GM23248 (cell line): ENCODE data around the gene PEPD. TPM values are rescaled to one million over a fixed set of nuclear protein-coding genes. Genes with fewer than 3 reads are reported as not detected.

Experiments
- DNase-seq: peaks from one replicate; pipeline ENCODE4 v3.0.0-alpha.2; 2015
- H2AFZ ChIP-seq: fragments of 200-600 bp; sonication (generic); 2 replicates; pipeline ENCODE4 v1.6.1; 2016; ENCODE audit warnings: antibody characterized with exemption
- H3F3A ChIP-seq: fragments of 200-600 bp; sonication (generic); 2 replicates; pipeline ENCODE4 v1.6.1; 2016; ENCODE audit warnings: mild to moderate bottlenecking, antibody characterized with exemption, mixed run types; ENCODE audit not compliant: insufficient read depth
- H3K27ac ChIP-seq: fragments of 200-600 bp; sonication (generic); 2 replicates; pipeline ENCODE4 v1.5.1; 2016; ENCODE audit warnings: mild to moderate bottlenecking
- H3K27me3 ChIP-seq: fragments of 200-600 bp; sonication (generic); replicated peaks from 2 replicates; pipeline ENCODE4 v1.6.1; 2016; ENCODE audit warnings: mild to moderate bottlenecking; ENCODE audit not compliant: insufficient read depth
- H3K36me3 ChIP-seq: fragments of 200-600 bp; sonication (generic); 2 replicates; pipeline ENCODE4 v1.6.1; 2016; ENCODE audit warnings: low read depth, mild to moderate bottlenecking
- H3K4me1 ChIP-seq: fragments of 200-600 bp; sonication (generic); 2 replicates; pipeline ENCODE4 v1.6.1; 2016; ENCODE audit warnings: mild to moderate bottlenecking; ENCODE audit not compliant: insufficient read depth
- H3K4me2 ChIP-seq: fragments of 200-600 bp; sonication (generic); one replicate; pipeline ENCODE4 v1.6.1; 2016; ENCODE audit warnings: mild to moderate bottlenecking; ENCODE audit not compliant: unreplicated experiment
- H3K4me3 ChIP-seq: fragments of 200-600 bp; sonication (generic); 2 replicates; pipeline ENCODE4 v1.5.1; 2016; ENCODE audit warnings: mild to moderate bottlenecking
- H3K79me2 ChIP-seq: fragments of 200-600 bp; sonication (generic); 2 replicates; pipeline ENCODE4 v1.6.1; 2016; ENCODE audit warnings: mild to moderate bottlenecking; ENCODE audit not compliant: insufficient read depth
- H3K9ac ChIP-seq: fragments of 200-600 bp; sonication (generic); 2 replicates; pipeline ENCODE4 v1.6.1; 2016; ENCODE audit warnings: mild to moderate bottlenecking
- H3K9me2 ChIP-seq: fragments of 200-600 bp; sonication (generic); 2 replicates; pipeline ENCODE4 v1.6.1; 2016; ENCODE audit warnings: mixed run types, mild to moderate bottlenecking, moderate library complexity; ENCODE audit not compliant: insufficient read depth
- H3K9me3 ChIP-seq: fragments of 200-600 bp; sonication (generic); one replicate; pipeline ENCODE4 v1.6.1; 2017; ENCODE audit warnings: low read depth
- H4K20me1 ChIP-seq: fragments of 200-600 bp; sonication (generic); 2 replicates; pipeline ENCODE4 v1.6.0; 2016; ENCODE audit not compliant: insufficient read depth
- EZH2 ChIP-seq: fragments of 200-600 bp; sonication (generic); IDR thresholded peaks from 2 replicates; pipeline ENCODE4 v1.6.1; 2018; ENCODE audit warnings: antibody characterized with exemption, mild to moderate bottlenecking; ENCODE audit not compliant: insufficient read depth, poor library complexity, severe bottlenecking
- EZH2phosphoT487 ChIP-seq: fragments of 200-600 bp; sonication (generic); IDR thresholded peaks from 2 replicates; pipeline ENCODE4 v1.6.1; 2018; ENCODE audit warnings: antibody characterized with exemption, moderate library complexity, mild to moderate bottlenecking, low read depth; ENCODE audit not compliant: insufficient read depth
- WGBS, 2 experiments: methylation state at CpG; one replicate each; pipeline ENCODE4 v1.1.6; 2015 to 2017; ENCODE audit warnings: low lambda C conversion rate in 2 of 2, low coverage in 1 of 2; ENCODE audit errors: missing lambda C conversion rate in 2 of 2; 5-methylcytosine and 5-hydroxymethylcytosine counted together
- in situ Hi-C: fragments of 300-500 bp; cut with MboI; formaldehyde crosslinking; loops from 2 replicates; pipeline ENCODE4 v1.15.0; 2020
- polyA plus RNA-seq: library from polyadenylated mRNA; unstranded; fragments of >200 nt; fragmentation: Nextera tagmentation; extraction: Ambion mirVana; gene quantifications from 2 replicates; pipeline ENCODE4 v1.2.1, GENCODE V29; 2016
- total RNA-seq: library from RNA; depleted of rRNA; stranded (reverse); fragments of >200 nt; shearing (Covaris generic); gene quantifications from 2 replicates; pipeline ENCODE4 v1.2.3, GENCODE V29; 2014; rRNA removed

The PEPD gene
- total RNA-seq = 45.4 and 54.8 TPM in 2 replicates
- 86.5 and 92.3 TPM in 2 replicates for polyA plus RNA-seq

DNA sequence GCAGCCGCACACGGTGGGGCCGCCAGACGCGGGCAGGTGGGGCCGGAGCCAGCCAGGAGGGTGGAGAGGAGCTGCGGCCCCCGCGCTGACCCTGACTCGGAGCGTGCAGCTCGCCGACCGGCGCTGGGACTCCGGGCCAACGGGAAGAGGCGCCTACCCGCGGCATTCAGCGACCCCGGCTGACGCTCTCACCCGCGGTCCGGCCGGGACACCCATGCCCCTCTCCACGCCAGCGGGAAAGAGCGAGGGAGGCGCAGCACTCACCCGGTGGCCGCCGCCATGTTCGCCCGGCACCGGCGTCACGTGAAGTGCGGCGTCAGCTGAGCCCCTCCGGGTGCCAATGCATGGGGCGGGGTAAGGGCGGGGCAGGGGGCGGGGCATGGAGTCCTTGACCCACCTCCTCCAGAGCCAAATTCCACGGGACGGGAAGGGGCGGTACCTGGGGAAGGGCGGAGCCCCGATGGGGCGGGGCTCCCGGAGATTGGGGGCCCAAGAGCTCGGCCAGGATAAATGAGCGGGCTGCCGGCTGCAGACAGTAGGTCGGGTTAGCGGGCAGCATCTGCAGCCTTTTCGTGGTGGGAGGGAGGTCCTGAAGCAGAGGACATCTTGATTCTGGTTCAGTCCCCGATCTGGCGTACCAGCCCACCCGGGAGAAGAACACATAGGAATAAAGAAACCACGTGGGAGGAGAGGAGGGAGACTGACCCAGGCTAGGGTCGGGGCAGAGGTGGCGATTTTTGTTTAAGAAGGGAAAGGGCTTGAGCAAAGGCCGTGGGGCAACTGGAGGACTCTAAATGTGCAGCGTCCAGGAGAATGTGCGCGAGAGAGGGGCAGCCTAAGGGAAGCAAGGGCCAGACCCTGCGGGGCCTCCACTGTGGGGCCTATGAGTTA is at the start of gene PEPD:
TSS of gene PEPD (minus strand) at position 312 of the 891 bp plus-strand sequence. CDS start at position 281, 31 bp downstream.
- 1% methylated on average over 42 to 68 of the region's 69 CpGs for WGBS, 2 experiments

GRCh38 chr19:33569821-33570220 is 48.2 kb upstream of the PEPD start:
- Histone ChIP-seq H3K4me2 (no peak overlapping the region), H3K4me1 (no peaks in the 10 kb centered on the region), H3K9ac (no peak overlapping the region), H4K20me1 (no peaks in the 10 kb centered on the region), H2AFZ (no peak overlapping the region), H3K27me3 (peaks cover 15% of the 10 kb centered on the region; the same call in 1 of the 2 replicates), H3K36me3 (no peaks in the 10 kb centered on the region), H3K9me2 (no peaks in the 10 kb centered on the region), H3F3A (no peaks in the 10 kb centered on the region), H3K27ac (no peak overlapping the region), H3K4me3 (no peak overlapping the region), H3K9me3 (no peaks in the 10 kb centered on the region), H3K79me2 (no peaks in the 10 kb centered on the region)
- 15% methylated on average over 5 of the region's 5 CpGs for WGBS, 2 experiments
- DNase-seq = no peak
- TF ChIP-seq EZH2 = no peak
- TF ChIP-seq EZH2phosphoT487 = no peak
- in situ Hi-C loops = no loop called here

More for the DNA sequence above, at the start of gene PEPD:
- Histone ChIP-seq H3K27ac (no peak within 1 kb of the TSS), H3K9ac (peak within 1 kb of the TSS; percentile 90), H3K9me3 (no peaks in the 10 kb centered on the region), H3K27me3 (no peaks in the 10 kb centered on the region; the same call in 1 of the 2 replicates), H3K4me3 (peak within 1 kb of the TSS; percentile 91), H3K9me2 (no peaks in the 10 kb centered on the region), H4K20me1 (no peaks in the 10 kb centered on the region), H3F3A (no peaks in the 10 kb centered on the region), H3K79me2 (peaks cover 31% of the 10 kb centered on the region), H2AFZ (peak within 1 kb of the TSS; percentile 94), H3K4me1 (peaks cover 7% of the 10 kb centered on the region), H3K4me2 (peak within 1 kb of the TSS; percentile 98), H3K36me3 (no peaks in the 10 kb centered on the region)
- TF ChIP-seq EZH2phosphoT487 (no peak), EZH2 (no peak)
- in situ Hi-C loops = no loop called here
- DNase-seq = peak; percentile 96

DNA sequence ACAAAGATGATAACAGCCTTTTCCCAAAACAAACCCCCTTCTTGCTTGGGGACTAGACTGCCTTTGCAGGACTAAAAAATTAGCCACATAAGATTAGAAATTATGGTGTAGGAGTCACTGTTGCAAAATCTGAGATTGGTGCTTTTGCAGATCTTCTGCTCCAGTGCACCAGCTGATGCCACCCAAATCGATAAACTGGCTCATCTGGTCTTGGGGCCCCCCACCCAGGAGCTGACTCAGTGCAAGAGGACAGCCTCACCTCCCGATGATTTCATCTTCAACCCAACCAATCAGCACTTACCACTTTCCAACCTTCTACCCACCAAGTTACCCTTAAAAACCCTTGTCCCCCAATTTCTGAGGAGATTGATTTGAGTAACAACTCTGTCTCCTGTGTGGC is 47.1 kb upstream of the PEPD start:
- Histone ChIP-seq H3F3A (no peaks in the 10 kb centered on the region), H3K9me3 (no peaks in the 10 kb centered on the region), H3K79me2 (no peaks in the 10 kb centered on the region), H3K27ac (no peak overlapping the region), H3K4me2 (no peak overlapping the region), H3K9ac (no peak overlapping the region), H2AFZ (no peak overlapping the region), H3K9me2 (no peaks in the 10 kb centered on the region), H3K4me3 (no peak overlapping the region), H3K4me1 (no peaks in the 10 kb centered on the region), H3K27me3 (peaks cover 15% of the 10 kb centered on the region; the same call in 1 of the 2 replicates), H4K20me1 (no peaks in the 10 kb centered on the region), H3K36me3 (no peaks in the 10 kb centered on the region)
- in situ Hi-C loops = no loop called here
- TF ChIP-seq EZH2 (no peak), EZH2phosphoT487 (no peak)
- DNase-seq = no peak
- WGBS, 2 experiments = 13 to 17% methylated on average over 2 of the region's 2 CpGs

GRCh38 chr19:33564836-33565338 is 43.3 kb upstream of the PEPD start:
- WGBS, 2 experiments = 26 to 31% methylated on average over 6 of the region's 6 CpGs
- 0 out of 2 replicates have a peak, but pooled peaks cover 3% of the 10 kb centered on the region for H3K27me3 ChIP-seq
- no peak overlapping the region for H2AFZ ChIP-seq
- H4K20me1 ChIP-seq = no peaks in the 10 kb centered on the region
- in situ Hi-C loops = no loop called here
- H3K9ac ChIP-seq = no peak overlapping the region
- no peak for DNase-seq
- no peaks in the 10 kb centered on the region for H3F3A ChIP-seq
- no peaks in the 10 kb centered on the region for H3K9me2 ChIP-seq
- no peak overlapping the region for H3K4me2 ChIP-seq
- no peaks in the 10 kb centered on the region for H3K79me2 ChIP-seq
- H3K27ac ChIP-seq = no peak overlapping the region
- TF ChIP-seq EZH2phosphoT487 (no peak), EZH2 (no peak)
- H3K9me3 ChIP-seq = no peaks in the 10 kb centered on the region
- H3K4me3 ChIP-seq = no peak overlapping the region
- H3K4me1 ChIP-seq = no peaks in the 10 kb centered on the region
- H3K36me3 ChIP-seq = no peaks in the 10 kb centered on the region
